HG03103 (cell line): Measurements from ENCODE around the gene ROMO1.

ENCODE experiments used
- ATAC-seq: cut with Tn5 transposase; IDR thresholded peaks from one replicate; pipeline ENCODE4 v1.9.1; 2021; ENCODE audit warnings: low read depth; ENCODE audit not compliant: unreplicated experiment

ROMO1 gene

GRCh38 chr20:35699127-35699956 lies at the start of gene ROMO1, which contains the start of gene NFS1:
Gene ROMO1, plus strand, starts transcription at chr20:35699405. Its CDS starts 228 bp downstream, at chr20:35699633.
Gene NFS1, minus strand, starts transcription at chr20:35699352. Its CDS starts 64 bp downstream, at chr20:35699288.
- peak; percentile 73 for ATAC-seq

- no peak for ATAC-seq
These were observed 48.6 kb upstream of the ROMO1 start for GRCh38 chr20:35650632-35651031.

- no peak for ATAC-seq
These were observed 47.2 kb upstream of the ROMO1 start for GRCh38 chr20:35651958-35652357.

- ATAC-seq: no peak
These were observed 46.4 kb upstream of the ROMO1 start for GRCh38 chr20:35652641-35653429.

- no peak for ATAC-seq
These were observed 45.8 kb upstream of the ROMO1 start for GRCh38 chr20:35653430-35653734.

GRCh38 chr20:35653893-35654292 lies 45.3 kb upstream of the ROMO1 start:
- ATAC-seq: no peak

GRCh38 chr20:35654415-35654814 lies 44.8 kb upstream of the ROMO1 start:
- ATAC-seq: no peak

- ATAC-seq: no peak
These were observed 41.9 kb upstream of the ROMO1 start for GRCh38 chr20:35657271-35657670.

GRCh38 chr20:35660122-35660937 lies 38.9 kb upstream of the ROMO1 start:
- no peak for ATAC-seq

- ATAC-seq: no peak
These were observed 38.2 kb upstream of the ROMO1 start for GRCh38 chr20:35661053-35661452.

- no peak for ATAC-seq
These were observed 37.3 kb upstream of the ROMO1 start for GRCh38 chr20:35661908-35662307.

GRCh38 chr20:35662551-35662950 lies 36.7 kb upstream of the ROMO1 start:
- ATAC-seq: no peak

GRCh38 chr20:35663516-35664465 lies 35.4 kb upstream of the ROMO1 start:
- no peak for ATAC-seq

GRCh38 chr20:35664466-35665206 lies 34.6 kb upstream of the ROMO1 start, which contains the start of the genes CPNE1 and RBM12:
Gene CPNE1, minus strand, starts transcription at chr20:35664900. Its CDS starts 31,977 bp downstream, at chr20:35632923.
Gene RBM12, minus strand, starts transcription at chr20:35664900. Its CDS starts 9,578 bp downstream, at chr20:35655322.
- ATAC-seq: peak; percentile 67

GRCh38 chr20:35665949-35666288 lies 33.3 kb upstream of the ROMO1 start:
- ATAC-seq: no peak

GRCh38 chr20:35669221-35669620 lies 30.0 kb upstream of the ROMO1 start:
- ATAC-seq: no peak

- ATAC-seq: no peak
These were observed 29.5 kb upstream of the ROMO1 start for GRCh38 chr20:35669681-35670080.

- ATAC-seq: no peak
These were observed 25.3 kb upstream of the ROMO1 start for GRCh38 chr20:35673884-35674283.

- ATAC-seq: no peak
These were observed 24.3 kb upstream of the ROMO1 start for GRCh38 chr20:35674921-35675320.
